GM08714 (cell line): Measurements from ENCODE around the gene SPATA24.

ENCODE experiments used
- H3K4me3 ChIP-seq: fragments of 200-500 bp; sonication (Bioruptor generic); 2 replicates; pipeline ENCODE4 v1.5.1; 2014; ENCODE audit warnings: mild to moderate bottlenecking, low read length, inconsistent platforms
- ZNF274 ChIP-seq: IDR thresholded peaks from 2 replicates; pipeline ENCODE4 v1.6.1; 2012; ENCODE audit warnings: mild to moderate bottlenecking, low read depth, low read length

The SPATA24 gene

GRCh38 chr5:139426203-139426885, 22.5 kb upstream of the SPATA24 start:
- TF ChIP-seq ZNF274: no peak
- H3K4me3 ChIP-seq: no peak overlapping the region

GRCh38 chr5:139425497-139425896, 21.6 kb upstream of the SPATA24 start:
- no peak for TF ChIP-seq ZNF274
- H3K4me3 ChIP-seq: no peak overlapping the region

- TF ChIP-seq ZNF274: no peak
- H3K4me3 ChIP-seq: no peak overlapping the region
These were observed 18.5 kb upstream of the SPATA24 start for GRCh38 chr5:139422307-139422893.

- no peak overlapping the region for H3K4me3 ChIP-seq
- TF ChIP-seq ZNF274: no peak
These were observed 15.6 kb upstream of the SPATA24 start for GRCh38 chr5:139419226-139420192.

- no peak for TF ChIP-seq ZNF274
- H3K4me3 ChIP-seq: no peak overlapping the region
These were observed 14.9 kb upstream of the SPATA24 start for GRCh38 chr5:139418793-139419192.

GRCh38 chr5:139417214-139417613, 13.3 kb upstream of the SPATA24 start:
- no peak overlapping the region for H3K4me3 ChIP-seq

GRCh38 chr5:139416651-139417050, 12.8 kb upstream of the SPATA24 start:
- no peak overlapping the region for H3K4me3 ChIP-seq
- TF ChIP-seq ZNF274: no peak

More at GRCh38 chr5:139417214-139417613, 13.3 kb upstream of the SPATA24 start:
- TF ChIP-seq ZNF274: no peak

- no peak overlapping the region for H3K4me3 ChIP-seq
- no peak for TF ChIP-seq ZNF274
These were observed 12.0 kb upstream of the SPATA24 start for GRCh38 chr5:139415869-139416268.

- no peak overlapping the region for H3K4me3 ChIP-seq
- TF ChIP-seq ZNF274: no peak
These were observed 11.5 kb upstream of the SPATA24 start for GRCh38 chr5:139415221-139415861.

GRCh38 chr5:139414581-139415130, 10.8 kb upstream of the SPATA24 start:
- no peak overlapping the region for H3K4me3 ChIP-seq
- no peak for TF ChIP-seq ZNF274

GRCh38 chr5:139413963-139414362, 10.1 kb upstream of the SPATA24 start:
- no peak for TF ChIP-seq ZNF274
- no peak overlapping the region; the same call in 1 of the 2 replicates for H3K4me3 ChIP-seq

GRCh38 chr5:139413153-139413552, 9.3 kb upstream of the SPATA24 start:
- TF ChIP-seq ZNF274: no peak
- H3K4me3 ChIP-seq: no peak overlapping the region

- no peak for TF ChIP-seq ZNF274
- no peak overlapping the region for H3K4me3 ChIP-seq
These were observed 7.3 kb upstream of the SPATA24 start for GRCh38 chr5:139410993-139411828.
